HG03159 (cell line): ENCODE measurements around the gene RANBP10.
"Not testable (repeated sequence)": the region's sequence is repeated elsewhere in the genome, so short reads cannot be mapped to it uniquely, and the experiment has no call there.

ENCODE experiments used
- ATAC-seq: cut with Tn5 transposase; IDR thresholded peaks from one replicate; pipeline ENCODE4 v1.9.1; 2021; ENCODE audit warnings: mild to moderate bottlenecking, moderate library complexity; ENCODE audit not compliant: unreplicated experiment

Gene RANBP10

GRCh38 chr16:67780847-67781564 lies 25.4 kb downstream of the RANBP10 start:
- ATAC-seq = no peak

GRCh38 chr16:67779256-67780014 lies 26.9 kb downstream of the RANBP10 start:
- ATAC-seq = no peak

- ATAC-seq = no peak
These were observed 31.1 kb downstream of the RANBP10 start for GRCh38 chr16:67775273-67775672.

- no peak for ATAC-seq
These were observed 31.9 kb downstream of the RANBP10 start for GRCh38 chr16:67774457-67774853.

GRCh38 chr16:67773569-67774456 lies 32.5 kb downstream of the RANBP10 start:
- ATAC-seq = no peak

- ATAC-seq = no peak
These were observed 33.3 kb downstream of the RANBP10 start for GRCh38 chr16:67773099-67773498.

DNA sequence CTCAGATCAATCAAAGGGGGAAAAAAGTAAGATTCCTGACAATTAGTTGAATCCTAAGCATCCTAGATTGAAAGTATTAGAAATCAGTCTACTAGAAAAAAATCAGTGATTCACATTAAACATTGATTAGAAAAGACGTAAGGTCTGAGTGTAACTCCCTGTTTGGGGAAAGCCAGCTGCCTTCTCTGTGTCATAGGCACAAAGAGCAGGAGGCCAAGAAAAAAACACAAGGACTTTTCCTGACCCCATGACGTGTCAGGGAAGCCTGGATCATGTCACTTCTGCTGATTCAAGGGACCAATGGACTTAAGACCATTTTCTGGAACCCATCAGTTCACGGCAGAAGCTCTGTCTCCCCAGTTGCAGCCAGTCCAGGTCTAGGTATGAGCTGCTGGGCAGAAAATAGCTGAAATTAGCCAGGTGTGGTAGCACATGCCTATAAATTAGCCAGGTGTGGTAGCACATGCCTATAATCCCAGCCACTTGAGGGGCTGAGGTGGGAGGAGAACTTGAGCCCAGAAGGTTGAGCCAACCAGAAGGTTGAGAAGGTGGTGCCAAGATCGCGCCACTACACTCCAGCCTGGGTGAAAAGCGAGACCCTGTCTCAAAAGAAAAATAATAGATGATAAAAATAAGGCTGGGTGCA lies 35.9 kb downstream of the RANBP10 start:
- no peak for ATAC-seq

DNA sequence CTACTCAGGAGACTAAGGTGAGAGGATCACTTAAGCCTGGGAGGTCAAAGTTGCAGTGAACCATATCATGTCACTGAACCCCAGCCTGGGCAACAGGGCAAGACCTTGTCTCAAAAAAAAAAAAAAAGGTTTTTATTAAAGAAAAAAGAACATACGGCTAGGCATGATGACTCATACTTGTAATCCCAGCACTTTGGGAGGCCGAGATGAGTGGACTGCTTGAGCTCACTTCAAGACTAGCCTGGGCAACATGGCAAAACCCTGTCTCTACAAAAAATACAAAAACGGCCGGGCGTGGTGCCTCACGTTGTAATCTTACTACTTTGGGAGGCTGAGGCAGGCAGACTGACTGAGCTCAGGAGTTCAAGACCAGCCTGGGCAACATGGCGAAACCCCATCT lies 38.4 kb downstream of the RANBP10 start:
- no peak for ATAC-seq

DNA sequence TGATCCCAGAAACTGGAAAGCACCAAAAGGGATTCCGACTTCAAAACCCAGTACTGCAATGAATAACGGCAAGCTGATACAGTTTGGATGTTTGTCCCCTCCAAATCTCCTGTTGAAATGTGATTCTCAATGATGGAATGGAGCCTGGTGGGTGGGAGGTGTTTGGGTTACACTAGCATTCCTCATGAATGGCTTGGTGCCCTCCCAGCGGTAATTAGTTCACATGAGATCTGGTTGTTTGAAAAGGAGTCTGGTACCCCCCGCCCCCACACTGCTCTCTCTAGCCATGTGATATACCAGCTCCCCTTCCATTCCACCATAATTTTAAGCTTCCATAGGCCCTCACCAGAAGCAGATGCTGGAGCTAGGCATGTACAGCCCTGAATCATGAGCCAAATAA lies 40.1 kb downstream of the RANBP10 start:
- ATAC-seq = no peak

DNA sequence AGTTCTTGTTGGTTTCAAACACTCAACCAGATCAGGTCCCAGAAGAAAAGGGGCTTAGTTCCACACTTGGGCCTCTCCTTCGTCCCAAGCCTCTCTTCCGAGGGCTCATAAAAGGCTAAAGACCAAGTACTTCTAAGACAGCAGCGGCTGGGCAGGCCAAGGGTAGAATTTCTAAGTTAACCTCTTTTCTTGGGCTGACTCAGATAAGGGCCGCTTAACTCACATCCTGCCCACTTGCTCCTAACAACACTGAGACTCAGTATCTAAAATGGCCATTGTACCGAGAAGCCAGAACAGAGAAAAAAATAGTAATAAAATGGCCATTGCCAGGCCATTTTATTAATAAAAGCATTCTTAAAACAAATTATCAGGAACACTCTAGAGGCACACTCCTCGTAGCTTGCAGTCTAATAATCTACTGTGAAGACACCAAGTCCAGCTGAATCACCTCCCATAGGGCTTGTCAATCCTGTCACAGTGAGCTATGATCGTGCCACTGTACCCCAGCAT lies 42.1 kb downstream of the RANBP10 start:
- ATAC-seq = no peak

- no peak for ATAC-seq
These were observed 43.3 kb downstream of the RANBP10 start for GRCh38 chr16:67763066-67763465.

- ATAC-seq = no peak
These were observed 44.0 kb downstream of the RANBP10 start for GRCh38 chr16:67762385-67762784.

GRCh38 chr16:67761924-67762323 lies 44.4 kb downstream of the RANBP10 start:
- ATAC-seq = no peak

DNA sequence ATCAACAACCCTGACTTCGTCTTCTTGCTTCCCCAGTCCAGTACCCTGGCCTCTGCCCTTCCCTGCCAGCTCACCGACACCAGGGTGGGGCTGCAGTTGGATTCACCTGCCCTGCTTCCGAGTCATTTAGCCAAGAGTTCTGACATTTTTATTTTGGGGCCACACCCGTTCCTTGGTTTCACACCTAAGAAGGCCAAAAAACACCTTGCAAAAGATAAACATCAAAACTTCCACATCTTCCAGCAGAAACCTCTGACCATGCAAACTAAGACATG lies 45.5 kb downstream of the RANBP10 start:
- no peak for ATAC-seq

- ATAC-seq = no peak
These were observed 46.0 kb downstream of the RANBP10 start for GRCh38 chr16:67760206-67760955.

- ATAC-seq = no peak
These were observed 47.4 kb downstream of the RANBP10 start for GRCh38 chr16:67758966-67759365.

DNA sequence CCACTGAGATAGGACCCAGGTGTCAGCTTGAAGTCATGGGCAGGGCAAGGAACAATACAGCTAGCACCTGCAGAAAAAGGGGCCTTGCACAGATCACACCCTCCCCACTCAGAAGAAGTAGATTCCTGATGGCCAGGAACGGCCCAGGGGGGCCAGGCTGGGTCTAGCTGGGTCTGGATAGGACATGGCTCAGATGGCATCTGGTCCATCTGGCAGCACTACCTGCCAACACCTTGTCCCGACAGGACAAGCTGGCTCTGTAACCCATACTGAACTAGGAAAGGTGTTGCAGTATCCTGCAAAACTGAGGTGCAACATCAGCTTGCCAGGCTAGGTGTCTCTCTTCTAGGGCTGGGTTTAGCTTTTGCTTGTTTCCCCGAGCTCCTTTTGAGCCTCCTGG lies 48.4 kb downstream of the RANBP10 start:
- ATAC-seq = no peak

DNA sequence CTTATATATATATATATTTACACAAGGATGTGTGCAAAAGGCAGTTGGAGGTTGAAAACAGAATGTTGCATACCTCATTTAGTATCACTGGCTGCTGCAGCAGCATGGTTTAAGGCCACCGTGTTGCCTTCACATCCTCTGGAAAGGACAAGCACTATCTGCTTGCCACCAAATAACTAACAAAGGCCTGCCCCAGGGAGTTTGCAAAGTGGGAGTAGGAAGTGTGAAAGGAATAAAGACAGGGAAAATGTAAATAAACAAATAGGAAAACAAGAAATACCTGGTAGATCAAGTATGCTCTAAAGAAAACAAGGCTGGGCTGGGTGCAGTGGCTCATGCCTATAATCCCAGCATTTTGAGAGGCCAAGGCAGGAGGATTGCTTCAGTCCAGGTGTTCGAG lies 53.7 kb downstream of the RANBP10 start:
- no peak for ATAC-seq

DNA sequence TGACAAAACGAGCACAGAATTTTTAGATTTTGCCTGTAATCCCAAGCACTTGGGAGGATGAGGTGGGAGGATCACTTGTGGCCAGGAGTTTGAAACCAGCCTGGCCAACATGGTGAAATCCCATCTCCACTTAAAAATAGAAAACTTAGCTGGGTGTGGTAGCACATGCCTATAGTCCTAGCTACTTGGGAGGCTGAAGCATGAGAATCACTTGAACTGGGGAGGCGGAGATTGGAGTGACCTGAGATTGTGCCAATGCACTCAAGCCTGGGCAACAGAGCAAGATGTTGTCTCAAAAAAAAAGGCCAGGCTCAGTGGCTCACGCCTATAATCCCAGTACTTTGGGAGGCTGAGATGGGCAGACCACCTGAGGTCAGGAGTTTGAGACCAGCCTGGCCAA lies 55.0 kb downstream of the RANBP10 start:
- not testable (repeated sequence) for ATAC-seq

DNA sequence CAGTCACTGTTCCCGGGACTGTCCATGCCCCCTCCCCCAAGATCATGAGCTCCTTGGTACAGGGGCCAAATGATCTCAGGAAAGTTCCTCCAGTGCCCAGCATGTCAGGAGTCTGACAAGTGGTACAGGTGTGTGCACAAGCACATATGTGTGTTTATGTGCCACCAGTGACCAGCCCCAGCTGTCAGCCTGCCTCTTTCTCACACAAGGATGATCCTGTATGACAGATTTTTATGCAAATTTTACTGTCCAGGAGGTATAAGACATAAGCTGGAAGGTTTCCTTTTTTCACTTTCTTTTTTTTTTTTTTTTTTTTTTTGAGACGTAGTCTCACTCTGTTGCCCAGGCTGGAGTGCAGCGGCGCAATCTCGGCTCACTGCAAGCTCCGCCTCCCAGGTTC lies 55.9 kb downstream of the RANBP10 start:
- no peak for ATAC-seq
